Mammary epithelial cell (primary cell): ENCODE data around the gene SGCB.

Experiments
- CTCF ChIP-seq, 2 donors: IDR thresholded peaks in 1 of 2; conservative IDR thresholded peaks in 1 of 2; 2 replicates each; pipeline ENCODE4 v1.5.1; 2011 to 2012; ENCODE audit warnings: inconsistent platforms in 2 of 2, low read length in 2 of 2, mild to moderate bottlenecking in 2 of 2, control low read depth in 1 of 2, low read depth in 1 of 2; ENCODE audit not compliant: insufficient read depth in 1 of 2; ENCODE audit errors: extremely low read depth in 1 of 2
- EZH2 ChIP-seq: IDR thresholded peaks from 2 replicates; pipeline ENCODE4 v1.6.1; 2012; ENCODE audit warnings: low read length, inconsistent platforms, borderline replicate concordance

- TF ChIP-seq CTCF (conservative IDR thresholded peaks at IDR 0.05 in 1 of 2, IDR thresholded peaks at IDR 0.05 in 1 of 2; ENCODE audit: extremely low read depth in 1 of 2, insufficient read depth in 1 of 2, low read depth in 1 of 2, low read length in 2 of 2) (no peak), EZH2 (no peak)
These were observed 403 bp downstream of the SGCB start for GRCh38 chr4:52037689-52038102.
